Hepatocyte (in vitro differentiated cells): ENCODE results near the gene ZNF3. TPM values are rescaled to one million over a fixed set of nuclear protein-coding genes. Genes with fewer than 3 reads are reported as not detected.
"Not testable (repeated sequence)": the region's sequence is repeated elsewhere in the genome, so short reads cannot be mapped to it uniquely, and the experiment has no call there.

Experiments used
- DNase-seq: peaks from one replicate; pipeline ENCODE4 v3.0.0-alpha.2; 2016; ENCODE audit warnings: low spot score
- H2AFZ ChIP-seq: fragments of 200-600 bp; sonication (generic); 2 replicates; pipeline ENCODE4 v1.6.0; 2016; ENCODE audit warnings: antibody characterized with exemption, mild to moderate bottlenecking
- H3K27ac ChIP-seq: fragments of 200-600 bp; sonication (generic); 2 replicates; pipeline ENCODE4 v1.5.1; 2016; ENCODE audit warnings: mild to moderate bottlenecking
- H3K27me3 ChIP-seq: fragments of 200-600 bp; sonication (generic); 2 replicates; pipeline ENCODE4 v1.6.1; 2016
- H3K36me3 ChIP-seq: fragments of 200-600 bp; sonication (generic); replicated peaks from 2 replicates; pipeline ENCODE4 v1.5.1; 2016; ENCODE audit warnings: low read depth; ENCODE audit not compliant: insufficient read depth
- H3K4me1 ChIP-seq: fragments of 200-600 bp; sonication (generic); 2 replicates; pipeline ENCODE4 v1.5.1; 2016; ENCODE audit warnings: mild to moderate bottlenecking, moderate library complexity; ENCODE audit not compliant: insufficient read depth
- H3K4me2 ChIP-seq: fragments of 200-600 bp; sonication (generic); 2 replicates; pipeline ENCODE4 v1.6.0; 2016
- H3K4me3 ChIP-seq: fragments of 200-600 bp; sonication (generic); 2 replicates; pipeline ENCODE4 v1.5.1; 2016; ENCODE audit warnings: mild to moderate bottlenecking
- H3K79me2 ChIP-seq: fragments of 200-600 bp; sonication (generic); 2 replicates; pipeline ENCODE4 v1.6.0; 2017; ENCODE audit warnings: mild to moderate bottlenecking
- H3K9me2 ChIP-seq: fragments of 200-600 bp; sonication (generic); replicated peaks from 2 replicates; pipeline ENCODE4 v1.6.0; 2017; ENCODE audit warnings: mild to moderate bottlenecking; ENCODE audit not compliant: insufficient read depth
- H3K9me3 ChIP-seq: fragments of 200-600 bp; sonication (generic); 2 replicates; pipeline ENCODE4 v1.5.1; 2016; ENCODE audit warnings: low read depth, mild to moderate bottlenecking
- H4K20me1 ChIP-seq: fragments of 200-600 bp; sonication (generic); 2 replicates; pipeline ENCODE4 v1.6.0; 2016; ENCODE audit warnings: mild to moderate bottlenecking; ENCODE audit not compliant: insufficient read depth, poor library complexity, severe bottlenecking
- CTCF ChIP-seq: fragments of 200-600 bp; sonication (generic); IDR thresholded peaks from 2 replicates; pipeline ENCODE4 v1.5.1; 2016; ENCODE audit warnings: antibody characterized with exemption, mild to moderate bottlenecking; ENCODE audit not compliant: poor library complexity
- EZH2 ChIP-seq: fragments of 200-600 bp; sonication (generic); IDR thresholded peaks from 2 replicates; pipeline ENCODE4 v1.6.1; 2016; ENCODE audit warnings: antibody characterized with exemption, mild to moderate bottlenecking, borderline replicate concordance
- EZH2phosphoT487 ChIP-seq: fragments of 200-600 bp; sonication (generic); IDR thresholded peaks from one replicate; pipeline ENCODE4 v1.6.1; 2018; ENCODE audit warnings: antibody characterized with exemption, mild to moderate bottlenecking, low read depth, moderate library complexity; ENCODE audit not compliant: unreplicated experiment, severe bottlenecking
- WGBS: methylation state at CpG from one replicate; pipeline ENCODE4 v1.1.6; 2016; ENCODE audit warnings: low lambda C conversion rate; ENCODE audit errors: missing lambda C conversion rate; 5-methylcytosine and 5-hydroxymethylcytosine counted together
- polyA plus RNA-seq: library from polyadenylated mRNA; unstranded; fragments of >200 nt; fragmentation: Nextera tagmentation; extraction: Ambion mirVana; gene quantifications from 2 replicates; pipeline ENCODE4 v1.2.1, GENCODE V29; 2016
- total RNA-seq: library from RNA; depleted of rRNA; stranded (reverse); fragments of >200 nt; gene quantifications from 2 replicates; pipeline ENCODE4 v1.2.3, GENCODE V29; 2014

The ZNF3 gene
- total RNA-seq = 30.1 and 35.6 TPM in 2 replicates
- 20.7 and 28.3 TPM in 2 replicates for polyA plus RNA-seq

- Histone ChIP-seq H3K4me2 (peak within 1 kb of the TSS; percentile 90), H3K27ac (peak within 1 kb of the TSS; percentile 92), H3K9me2 (no peaks in the 10 kb centered on the region), H3K79me2 (peaks cover 48% of the 10 kb centered on the region), H3K4me1 (peaks cover 35% of the 10 kb centered on the region), H2AFZ (peak within 1 kb of the TSS; percentile 37), H3K9me3 (no peaks in the 10 kb centered on the region), H4K20me1 (peaks cover 17% of the 10 kb centered on the region), H3K4me3 (peak within 1 kb of the TSS; percentile 77), H3K36me3 (peaks cover 7% of the 10 kb centered on the region), H3K27me3 (no peaks in the 10 kb centered on the region)
- TF ChIP-seq CTCF (peak; percentile 99), EZH2phosphoT487 (no peak)
- peak; percentile 99 for DNase-seq
- WGBS = under 1% methylated on average over 45 of the region's 55 CpGs
These were observed at the start of gene ZNF3 for GRCh38 chr7:100081535-100082102. ZNF3 (minus strand) TSS chr7:100081723; CDS start chr7:100077357, 4,366 bp downstream.

DNA sequence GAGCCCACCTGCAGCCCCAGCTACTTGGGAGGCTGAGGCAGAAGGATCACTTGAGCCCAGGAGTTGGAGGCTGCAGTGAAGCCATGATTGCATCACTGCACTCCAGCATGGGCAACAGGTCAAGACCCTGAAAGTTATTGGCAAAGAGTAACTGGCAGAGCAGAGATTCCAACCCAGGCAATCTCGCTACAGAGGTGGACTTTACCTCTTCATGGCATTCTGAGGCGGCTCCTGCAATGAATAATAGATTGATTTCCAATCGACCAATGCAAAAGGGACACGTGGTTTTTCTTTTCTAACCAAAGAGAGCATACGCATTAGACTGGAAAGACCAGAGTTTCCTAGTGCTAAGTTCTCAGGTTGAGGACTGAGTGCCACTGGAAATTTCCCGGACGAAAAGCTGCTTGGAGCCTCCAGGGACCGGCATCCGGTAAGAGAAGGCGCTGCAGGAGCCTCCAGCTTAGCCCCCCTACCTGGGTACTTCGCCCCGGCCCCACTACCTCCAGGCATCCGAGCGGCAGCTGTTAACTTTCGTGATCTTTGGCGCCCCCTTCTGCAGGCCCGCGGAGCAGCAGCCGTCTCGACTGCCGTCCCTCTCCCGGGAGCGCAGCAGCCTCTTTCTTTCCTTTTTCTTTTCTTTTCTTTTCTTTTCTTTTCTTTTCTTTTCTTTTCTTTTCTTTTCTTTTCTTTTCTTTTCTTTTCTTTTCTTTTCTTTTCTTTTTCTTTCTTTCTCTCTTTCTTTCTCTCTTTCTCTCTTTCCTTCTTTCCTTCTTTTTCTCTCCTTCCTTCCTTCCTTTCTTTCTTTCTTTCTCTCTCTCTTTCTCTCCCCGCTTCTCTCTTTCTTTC lies 49.3 kb upstream of the ZNF3 start:
- DNase-seq = peak; percentile 87
- Histone ChIP-seq H3K36me3 (no peaks in the 10 kb centered on the region), H4K20me1 (no peaks in the 10 kb centered on the region), H3K4me3 (no peak overlapping the region), H3K27me3 (no peaks in the 10 kb centered on the region), H2AFZ (peak overlapping the region; percentile 13), H3K9me3 (no peaks in the 10 kb centered on the region), H3K79me2 (no peaks in the 10 kb centered on the region), H3K4me1 (peaks cover 7% of the 10 kb centered on the region), H3K4me2 (peak overlapping the region; percentile 83), H3K27ac (no peak overlapping the region), H3K9me2 (no peaks in the 10 kb centered on the region)
- TF ChIP-seq CTCF (peak; percentile 90), EZH2phosphoT487 (no peak)
- WGBS = 9% methylated on average over 24 of the region's 24 CpGs

- H2AFZ ChIP-seq, H3K4me1 ChIP-seq, DNase-seq, H3K27me3 ChIP-seq, H3K27ac ChIP-seq, H3K79me2 ChIP-seq, H3K9me2 ChIP-seq, H3K4me3 ChIP-seq, H3K36me3 ChIP-seq, H3K9me3 ChIP-seq, H4K20me1 ChIP-seq: not testable (repeated sequence)
- WGBS = 67% methylated on average over 1 of the region's 1 CpG
- peak overlapping the region; percentile 83 for H3K4me2 ChIP-seq
These were observed 48.7 kb upstream of the ZNF3 start for GRCh38 chr7:100130220-100130607.

- DNase-seq = no peak
- no peak for TF ChIP-seq EZH2phosphoT487
- no peak for TF ChIP-seq EZH2
- TF ChIP-seq CTCF = no peak
- no peak overlapping the region for H3K27ac ChIP-seq
These were observed 47.1 kb upstream of the ZNF3 start for GRCh38 chr7:100128637-100128963.

More at GRCh38 chr7:100128637-100128963, 47.1 kb upstream of the ZNF3 start:
- Histone ChIP-seq H3K4me3 (no peak overlapping the region), H3K9me2 (no peaks in the 10 kb centered on the region), H3K36me3 (no peaks in the 10 kb centered on the region), H2AFZ (no peak overlapping the region), H3K79me2 (no peaks in the 10 kb centered on the region), H3K27me3 (no peaks in the 10 kb centered on the region), H3K9me3 (no peaks in the 10 kb centered on the region), H4K20me1 (no peaks in the 10 kb centered on the region), H3K4me2 (peak overlapping the region; percentile 99), H3K4me1 (peaks cover 12% of the 10 kb centered on the region)
- 62% methylated on average over 1 of the region's 1 CpG for whole genome bisulfite sequencing
